Esophagus squamous epithelium (tissue), 4 donors: Measurements from ENCODE around the gene ODAD4.

Experiments used
- POLR2A ChIP-seq, 4 donors: fragments of 450-650 bp; IDR thresholded peaks; one replicate each; pipeline ENCODE4 v1.6.1; 2017; ENCODE audit warnings: antibody characterized with exemption in 4 of 4, mild to moderate bottlenecking in 4 of 4, moderate library complexity in 3 of 4
- TF ChIP-seq, protein P1 (sequence below), 6 experiments: fragments of 450-650 bp in 4 of 6; fragments of 200-600 bp in 2 of 6; sonication (generic) in 2 of 6; IDR thresholded peaks; one replicate each; pipeline ENCODE4 v1.5.1; 2016 to 2019; ENCODE audit warnings: antibody characterized with exemption in 6 of 6, mild to moderate bottlenecking in 4 of 6, moderate library complexity in 4 of 6

DNA sequence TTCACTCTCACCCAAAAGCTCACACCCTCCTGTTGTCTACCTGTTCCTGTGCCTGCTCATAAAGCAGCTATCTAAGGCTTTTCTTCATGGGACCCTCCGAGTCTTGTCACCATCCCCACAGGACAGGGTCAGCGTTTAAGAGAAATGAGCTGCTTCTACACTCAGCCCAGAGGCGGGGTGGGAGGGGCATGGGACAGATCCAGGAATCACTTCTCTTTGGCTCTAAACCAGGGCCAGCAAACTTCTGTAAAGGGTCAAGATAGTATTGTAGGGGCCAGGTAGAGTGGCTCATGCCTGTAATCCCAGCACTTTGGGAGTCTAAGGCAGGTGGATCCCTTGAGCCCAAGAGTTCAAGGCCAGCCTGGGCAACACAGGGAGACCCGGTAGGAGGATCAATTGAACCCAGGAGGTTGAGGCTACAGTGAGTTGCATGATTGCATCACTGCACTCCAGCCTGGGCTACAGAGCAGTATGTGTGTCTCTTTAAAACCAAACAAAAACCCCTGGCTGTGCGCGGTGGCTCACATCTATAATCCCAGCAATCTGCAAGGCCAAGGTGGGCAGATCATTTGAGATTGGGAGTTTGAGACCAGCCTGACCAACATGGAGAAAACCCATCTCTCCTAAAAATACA is 42.0 kb upstream of the ODAD4 start:
- TF ChIP-seq, protein P1, sequence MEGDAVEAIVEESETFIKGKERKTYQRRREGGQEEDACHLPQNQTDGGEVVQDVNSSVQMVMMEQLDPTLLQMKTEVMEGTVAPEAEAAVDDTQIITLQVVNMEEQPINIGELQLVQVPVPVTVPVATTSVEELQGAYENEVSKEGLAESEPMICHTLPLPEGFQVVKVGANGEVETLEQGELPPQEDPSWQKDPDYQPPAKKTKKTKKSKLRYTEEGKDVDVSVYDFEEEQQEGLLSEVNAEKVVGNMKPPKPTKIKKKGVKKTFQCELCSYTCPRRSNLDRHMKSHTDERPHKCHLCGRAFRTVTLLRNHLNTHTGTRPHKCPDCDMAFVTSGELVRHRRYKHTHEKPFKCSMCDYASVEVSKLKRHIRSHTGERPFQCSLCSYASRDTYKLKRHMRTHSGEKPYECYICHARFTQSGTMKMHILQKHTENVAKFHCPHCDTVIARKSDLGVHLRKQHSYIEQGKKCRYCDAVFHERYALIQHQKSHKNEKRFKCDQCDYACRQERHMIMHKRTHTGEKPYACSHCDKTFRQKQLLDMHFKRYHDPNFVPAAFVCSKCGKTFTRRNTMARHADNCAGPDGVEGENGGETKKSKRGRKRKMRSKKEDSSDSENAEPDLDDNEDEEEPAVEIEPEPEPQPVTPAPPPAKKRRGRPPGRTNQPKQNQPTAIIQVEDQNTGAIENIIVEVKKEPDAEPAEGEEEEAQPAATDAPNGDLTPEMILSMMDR (IDR thresholded peaks at IDR 0.05): no peak
- no peak for TF ChIP-seq POLR2A (IDR thresholded peaks at IDR 0.05)
